Activated T-helper 17 cell treated with anti-CD3 and anti-CD28 coated beads, Interleukin-2, amount 50 U/mL, for 72 hours (primary cell): Measurements from ENCODE around the gene DIAPH3. TPM values are rescaled to one million over a fixed set of nuclear protein-coding genes. Genes with fewer than 3 reads are reported as not detected.
"Not testable (repeated sequence)": the region's sequence is repeated elsewhere in the genome, so short reads cannot be mapped to it uniquely, and the experiment has no call there.

ENCODE experiments used
- ATAC-seq: fragments of 150-1000 bp; cut with Tn5 transposase; replicated peaks from 2 replicates; pipeline ENCODE4 v1.10.0; 2021; ENCODE audit warnings: mild to moderate bottlenecking, moderate library complexity
- H3K27ac Mint-ChIP-seq: one replicate; pipeline ENCODE4 v1.8.0; 2022; ENCODE audit warnings: mixed read lengths
- H3K27me3 Mint-ChIP-seq: one replicate; pipeline ENCODE4 v1.8.0; 2022; ENCODE audit warnings: mixed read lengths
- H3K36me3 Mint-ChIP-seq: one replicate; pipeline ENCODE4 v1.8.0; 2022; ENCODE audit warnings: low read depth, mild to moderate bottlenecking, mixed read lengths
- H3K4me1 Mint-ChIP-seq: one replicate; pipeline ENCODE4 v1.8.0; 2022; ENCODE audit warnings: mixed read lengths
- H3K4me3 Mint-ChIP-seq: one replicate; pipeline ENCODE4 v1.8.0; 2022; ENCODE audit warnings: mild to moderate bottlenecking, mixed read lengths
- H3K9me3 Mint-ChIP-seq: one replicate; pipeline ENCODE4 v1.8.0; 2022; ENCODE audit warnings: mixed read lengths
- total RNA-seq, 2 donors: library from RNA; stranded (reverse); gene quantifications; one replicate each; pipeline ENCODE4 v1.2.3, GENCODE V29; 2022

The DIAPH3 gene
- total RNA-seq, 2 donors from 2014 or later: 23.8 to 31.0 TPM

GRCh38 chr13:60044321-60044720, 119.4 kb downstream of the DIAPH3 start:
- Mint-ChIP-seq H3K4me1 (no peaks in the 10 kb centered on the region), H3K27ac (no peak overlapping the region), H3K9me3 (no peaks in the 10 kb centered on the region), H3K36me3 (no peaks in the 10 kb centered on the region), H3K27me3 (no peaks in the 10 kb centered on the region), H3K4me3 (no peak overlapping the region)
- no peak for ATAC-seq

GRCh38 chr13:60043262-60043661, 120.5 kb downstream of the DIAPH3 start:
- Mint-ChIP-seq H3K36me3 (no peaks in the 10 kb centered on the region), H3K4me1 (no peaks in the 10 kb centered on the region), H3K9me3 (no peaks in the 10 kb centered on the region), H3K4me3 (no peak overlapping the region), H3K27ac (no peak overlapping the region), H3K27me3 (no peaks in the 10 kb centered on the region)
- no peak for ATAC-seq

- not testable (repeated sequence) for H3K36me3 Mint-ChIP-seq, ATAC-seq, H3K9me3 Mint-ChIP-seq, H3K27me3 Mint-ChIP-seq, H3K27ac Mint-ChIP-seq, H3K4me1 Mint-ChIP-seq, H3K4me3 Mint-ChIP-seq
These were observed 123.1 kb downstream of the DIAPH3 start for GRCh38 chr13:60040668-60041067.

GRCh38 chr13:60035874-60036273, 127.9 kb downstream of the DIAPH3 start:
- no peaks in the 10 kb centered on the region for H3K9me3 Mint-ChIP-seq
- H3K4me1 Mint-ChIP-seq: no peaks in the 10 kb centered on the region
- ATAC-seq: no peak
- no peaks in the 10 kb centered on the region for H3K36me3 Mint-ChIP-seq
- H3K27ac Mint-ChIP-seq: no peak overlapping the region
- H3K27me3 Mint-ChIP-seq: no peaks in the 10 kb centered on the region
- no peak overlapping the region for H3K4me3 Mint-ChIP-seq

- H3K4me1 Mint-ChIP-seq: no peaks in the 10 kb centered on the region
- no peak overlapping the region for H3K4me3 Mint-ChIP-seq
- ATAC-seq: no peak
- H3K27ac Mint-ChIP-seq: no peak overlapping the region
- no peaks in the 10 kb centered on the region for H3K9me3 Mint-ChIP-seq
- H3K36me3 Mint-ChIP-seq: no peaks in the 10 kb centered on the region
- no peaks in the 10 kb centered on the region for H3K27me3 Mint-ChIP-seq
These were observed 130.9 kb downstream of the DIAPH3 start for GRCh38 chr13:60032851-60033250.

- H3K4me3 Mint-ChIP-seq: no peak overlapping the region
- no peak overlapping the region for H3K27ac Mint-ChIP-seq
- H3K27me3 Mint-ChIP-seq: no peaks in the 10 kb centered on the region
- H3K9me3 Mint-ChIP-seq: peaks cover 6% of the 10 kb centered on the region
- no peaks in the 10 kb centered on the region for H3K4me1 Mint-ChIP-seq
- no peak for ATAC-seq
- H3K36me3 Mint-ChIP-seq: no peaks in the 10 kb centered on the region
These were observed 135.7 kb downstream of the DIAPH3 start for GRCh38 chr13:60028021-60028420.

GRCh38 chr13:60026286-60026685, 137.4 kb downstream of the DIAPH3 start:
- Mint-ChIP-seq H3K27me3 (no peaks in the 10 kb centered on the region), H3K27ac (no peak overlapping the region), H3K36me3 (no peaks in the 10 kb centered on the region), H3K9me3 (peaks cover 6% of the 10 kb centered on the region), H3K4me3 (no peak overlapping the region), H3K4me1 (no peaks in the 10 kb centered on the region)
- ATAC-seq: no peak

- Mint-ChIP-seq H3K4me3 (no peak overlapping the region), H3K27me3 (no peaks in the 10 kb centered on the region), H3K36me3 (no peaks in the 10 kb centered on the region), H3K9me3 (peaks cover 6% of the 10 kb centered on the region), H3K4me1 (no peaks in the 10 kb centered on the region), H3K27ac (no peak overlapping the region)
- no peak for ATAC-seq
These were observed 143.4 kb downstream of the DIAPH3 start for GRCh38 chr13:60020288-60020687.

GRCh38 chr13:60019119-60019993, 144.4 kb downstream of the DIAPH3 start:
- Mint-ChIP-seq H3K4me1 (no peaks in the 10 kb centered on the region), H3K27ac (no peak overlapping the region), H3K27me3 (no peaks in the 10 kb centered on the region), H3K36me3 (no peaks in the 10 kb centered on the region), H3K4me3 (no peak overlapping the region), H3K9me3 (peaks cover 3% of the 10 kb centered on the region)
- no peak for ATAC-seq

- H3K4me3 Mint-ChIP-seq: no peak overlapping the region
- no peak overlapping the region for H3K27ac Mint-ChIP-seq
- no peak for ATAC-seq
- H3K36me3 Mint-ChIP-seq: no peaks in the 10 kb centered on the region
- H3K9me3 Mint-ChIP-seq: no peaks in the 10 kb centered on the region
- H3K27me3 Mint-ChIP-seq: no peaks in the 10 kb centered on the region
- H3K4me1 Mint-ChIP-seq: no peaks in the 10 kb centered on the region
These were observed 145.2 kb downstream of the DIAPH3 start for GRCh38 chr13:60018536-60018935.

GRCh38 chr13:60016229-60016628, 147.5 kb downstream of the DIAPH3 start:
- H3K27ac Mint-ChIP-seq: no peak overlapping the region
- no peak overlapping the region for H3K4me3 Mint-ChIP-seq
- H3K36me3 Mint-ChIP-seq: no peaks in the 10 kb centered on the region
- no peaks in the 10 kb centered on the region for H3K9me3 Mint-ChIP-seq
- H3K4me1 Mint-ChIP-seq: no peaks in the 10 kb centered on the region
- no peaks in the 10 kb centered on the region for H3K27me3 Mint-ChIP-seq
- ATAC-seq: no peak

- ATAC-seq: no peak
- no peaks in the 10 kb centered on the region for H3K4me1 Mint-ChIP-seq
- H3K9me3 Mint-ChIP-seq: no peaks in the 10 kb centered on the region
- H3K27ac Mint-ChIP-seq: no peak overlapping the region
- no peak overlapping the region for H3K4me3 Mint-ChIP-seq
- no peaks in the 10 kb centered on the region for H3K27me3 Mint-ChIP-seq
- no peaks in the 10 kb centered on the region for H3K36me3 Mint-ChIP-seq
These were observed 150.6 kb downstream of the DIAPH3 start for GRCh38 chr13:60013166-60013565.

GRCh38 chr13:60012488-60012887, 151.2 kb downstream of the DIAPH3 start:
- Mint-ChIP-seq H3K36me3 (no peaks in the 10 kb centered on the region), H3K27ac (no peak overlapping the region), H3K27me3 (no peaks in the 10 kb centered on the region), H3K9me3 (no peaks in the 10 kb centered on the region), H3K4me1 (no peaks in the 10 kb centered on the region), H3K4me3 (no peak overlapping the region)
- no peak for ATAC-seq

- no peak overlapping the region for H3K27ac Mint-ChIP-seq
- no peaks in the 10 kb centered on the region for H3K36me3 Mint-ChIP-seq
- H3K4me3 Mint-ChIP-seq: no peak overlapping the region
- no peaks in the 10 kb centered on the region for H3K9me3 Mint-ChIP-seq
- no peak for ATAC-seq
- no peaks in the 10 kb centered on the region for H3K4me1 Mint-ChIP-seq
- H3K27me3 Mint-ChIP-seq: no peaks in the 10 kb centered on the region
These were observed 154.2 kb downstream of the DIAPH3 start for GRCh38 chr13:60009300-60010253.

- Mint-ChIP-seq H3K4me3 (no peak overlapping the region), H3K27ac (no peak overlapping the region), H3K9me3 (no peaks in the 10 kb centered on the region), H3K4me1 (no peaks in the 10 kb centered on the region), H3K36me3 (no peaks in the 10 kb centered on the region), H3K27me3 (no peaks in the 10 kb centered on the region)
- ATAC-seq: no peak
These were observed 161.8 kb downstream of the DIAPH3 start for GRCh38 chr13:60001889-60002288.
